Measurements from ENCODE around the gene PNMA8C. TPM values are rescaled to one million over a fixed set of nuclear protein-coding genes. Genes with fewer than 3 reads are reported as not detected.
A peak's percentile ranks its signal among the peaks of the same experiment; 100 is the strongest.

Gene PNMA8C
- total RNA-seq, 1 donor from 2014 or later: 0.98 TPM

DNA sequence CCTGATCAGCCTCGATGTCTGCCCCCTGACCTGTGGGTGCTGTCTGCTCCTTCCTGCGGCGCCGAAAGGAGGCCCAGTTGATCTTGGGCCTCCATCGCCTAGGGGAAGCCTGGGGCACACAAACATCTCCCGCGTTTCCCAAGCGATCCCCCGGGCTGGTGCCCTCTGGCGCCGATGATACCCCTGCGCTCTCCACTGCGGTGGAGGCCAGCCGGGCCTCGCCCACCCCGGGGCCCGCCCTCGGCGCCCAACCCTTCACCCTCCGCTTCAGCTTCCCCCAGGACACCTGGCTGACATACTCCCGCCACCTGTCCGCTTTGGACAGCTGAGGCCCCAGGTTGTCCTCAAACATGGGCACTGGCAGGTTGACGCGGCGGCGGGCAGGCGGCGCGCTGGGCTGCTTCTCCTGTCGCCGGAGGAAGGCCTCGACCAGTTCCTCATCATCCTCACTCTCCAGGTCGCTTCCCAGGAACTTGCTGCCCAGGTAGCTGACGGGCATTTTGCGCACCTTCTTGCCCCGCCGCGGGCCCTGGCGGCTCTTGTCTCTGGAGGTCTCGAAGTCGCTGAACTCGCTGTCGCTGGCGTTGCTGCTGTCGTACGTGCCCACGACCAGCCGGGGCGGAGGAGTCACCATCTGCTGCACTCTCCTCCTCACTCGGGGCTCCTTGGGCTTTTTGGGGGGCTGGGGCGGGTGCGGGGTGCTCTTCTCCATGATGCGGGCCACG, 16.6 kb downstream of the PNMA8C start:
- H3K79me2 ChIP-seq (ENCODE audit: insufficient read depth, low read length): peaks cover 23% of the 10 kb centered on the region
- peaks cover 2% of the 10 kb centered on the region for H3K27me3 ChIP-seq (ENCODE audit: insufficient read depth, low read length)
- H3K9me3 Mint-ChIP-seq (ENCODE audit: unreplicated experiment): peaks cover 2% of the 10 kb centered on the region
- H3K27me3 Mint-ChIP-seq (ENCODE audit: low read depth, unreplicated experiment): no peaks in the 10 kb centered on the region
- H3K9ac ChIP-seq (ENCODE audit: low read length): peak overlapping the region; percentile 71
- no peak overlapping the region for H3K27ac ChIP-seq (ENCODE audit: low read depth, low read length)
- H3K4me3 Mint-ChIP-seq (ENCODE audit: unreplicated experiment): peak overlapping the region; percentile 93
- peaks cover 27% of the 10 kb centered on the region for H3K4me1 Mint-ChIP-seq (ENCODE audit: low read depth, unreplicated experiment)
- no peaks in the 10 kb centered on the region for H3K9me3 ChIP-seq (ENCODE audit: insufficient read depth, low read depth, low read length)
- H4K20me1 ChIP-seq (ENCODE audit: insufficient read depth, low read length): peaks cover 35% of the 10 kb centered on the region
- H3K36me3 ChIP-seq (ENCODE audit: insufficient read depth, low read length): peaks cover 5% of the 10 kb centered on the region
- peak overlapping the region; percentile 85 for H3K4me2 ChIP-seq (ENCODE audit: low read length)
- no peak for FAIRE-seq
- H3K4me3 ChIP-seq (ENCODE audit: insufficient read depth, low read depth, low read length): peak overlapping the region; percentile 59
- no peak for DNase-seq (ENCODE audit: low read depth)
- peaks cover 31% of the 10 kb centered on the region for H3K4me1 ChIP-seq (ENCODE audit: insufficient read depth, low read length)
- H2AFZ ChIP-seq (ENCODE audit: low read depth, low read length): peak overlapping the region; percentile 75
- peak overlapping the region; percentile 83 for H3K27ac Mint-ChIP-seq (ENCODE audit: unreplicated experiment)
- TF ChIP-seq, protein P1, sequence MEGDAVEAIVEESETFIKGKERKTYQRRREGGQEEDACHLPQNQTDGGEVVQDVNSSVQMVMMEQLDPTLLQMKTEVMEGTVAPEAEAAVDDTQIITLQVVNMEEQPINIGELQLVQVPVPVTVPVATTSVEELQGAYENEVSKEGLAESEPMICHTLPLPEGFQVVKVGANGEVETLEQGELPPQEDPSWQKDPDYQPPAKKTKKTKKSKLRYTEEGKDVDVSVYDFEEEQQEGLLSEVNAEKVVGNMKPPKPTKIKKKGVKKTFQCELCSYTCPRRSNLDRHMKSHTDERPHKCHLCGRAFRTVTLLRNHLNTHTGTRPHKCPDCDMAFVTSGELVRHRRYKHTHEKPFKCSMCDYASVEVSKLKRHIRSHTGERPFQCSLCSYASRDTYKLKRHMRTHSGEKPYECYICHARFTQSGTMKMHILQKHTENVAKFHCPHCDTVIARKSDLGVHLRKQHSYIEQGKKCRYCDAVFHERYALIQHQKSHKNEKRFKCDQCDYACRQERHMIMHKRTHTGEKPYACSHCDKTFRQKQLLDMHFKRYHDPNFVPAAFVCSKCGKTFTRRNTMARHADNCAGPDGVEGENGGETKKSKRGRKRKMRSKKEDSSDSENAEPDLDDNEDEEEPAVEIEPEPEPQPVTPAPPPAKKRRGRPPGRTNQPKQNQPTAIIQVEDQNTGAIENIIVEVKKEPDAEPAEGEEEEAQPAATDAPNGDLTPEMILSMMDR (IDR thresholded peaks at IDR 0.05; ENCODE audit: insufficient read depth, low read depth, low read length): no peak
- TF ChIP-seq EZH2 (IDR thresholded peaks at IDR 0.05; ENCODE audit: insufficient read depth, low read length): no peak
- peaks cover 9% of the 10 kb centered on the region for H3K36me3 Mint-ChIP-seq (ENCODE audit: low read depth, unreplicated experiment)

DNA sequence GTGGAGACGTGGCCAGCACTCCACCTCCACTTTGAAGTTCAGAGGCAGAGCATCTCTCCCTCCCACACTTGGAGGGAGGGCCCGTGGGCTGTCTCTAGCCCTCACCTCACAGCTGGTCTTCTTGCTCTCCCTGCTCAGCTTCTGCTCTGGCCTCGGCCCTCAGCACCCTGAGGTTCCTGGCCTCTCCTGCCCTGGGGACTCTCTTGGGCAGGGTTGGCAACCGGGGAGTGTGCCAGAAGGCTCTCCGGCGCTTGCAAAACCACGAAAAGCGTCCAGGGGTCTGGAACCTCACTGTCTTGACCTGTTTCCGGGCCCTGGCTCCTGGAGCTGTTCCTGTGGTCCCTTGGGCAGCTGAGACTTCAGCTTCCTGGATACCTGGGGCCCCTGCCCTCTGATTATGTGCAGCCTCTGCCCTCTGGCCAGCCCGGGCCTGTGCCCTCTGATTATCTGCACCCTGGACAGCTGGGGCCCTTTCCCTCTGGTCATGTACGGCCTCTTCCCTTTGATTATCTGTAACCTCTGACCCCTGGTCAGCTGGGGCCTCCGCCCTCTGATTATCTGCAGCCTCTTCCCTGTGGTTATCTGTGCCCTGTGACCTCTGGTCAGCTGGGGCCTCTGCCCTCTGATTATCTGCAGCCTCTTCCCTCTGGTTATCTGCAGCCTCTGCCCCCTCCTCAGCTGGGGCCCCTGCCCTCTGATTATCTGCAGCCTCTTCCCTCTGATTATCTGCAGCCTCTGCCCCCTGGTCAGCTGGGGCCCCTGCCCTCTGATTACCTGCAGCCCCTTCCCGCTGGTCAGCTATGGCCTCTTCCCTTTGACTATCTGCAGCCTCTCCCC, 17.4 kb downstream of the PNMA8C start:
- Histone ChIP-seq H3K4me1 (ENCODE audit: insufficient read depth, low read length) (peaks cover 26% of the 10 kb centered on the region), H3K4me3 (ENCODE audit: insufficient read depth, low read depth, low read length) (peak overlapping the region; percentile 59), H2AFZ (ENCODE audit: low read depth, low read length) (no peak overlapping the region), H3K79me2 (ENCODE audit: insufficient read depth, low read length) (peaks cover 23% of the 10 kb centered on the region), H3K9me3 (ENCODE audit: insufficient read depth, low read depth, low read length) (no peaks in the 10 kb centered on the region), H3K9ac (ENCODE audit: low read length) (peak overlapping the region; percentile 71), H3K4me2 (ENCODE audit: low read length) (peak overlapping the region; percentile 85), H4K20me1 (ENCODE audit: insufficient read depth, low read length) (peaks cover 35% of the 10 kb centered on the region), H3K36me3 (ENCODE audit: insufficient read depth, low read length) (peaks cover 5% of the 10 kb centered on the region), H3K27ac (ENCODE audit: low read depth, low read length) (no peak overlapping the region), H3K27me3 (ENCODE audit: insufficient read depth, low read length) (peaks cover 4% of the 10 kb centered on the region)
- Mint-ChIP-seq H3K4me3 (ENCODE audit: unreplicated experiment) (peak overlapping the region; percentile 93), H3K27ac (ENCODE audit: unreplicated experiment) (peak overlapping the region; percentile 26), H3K4me1 (ENCODE audit: low read depth, unreplicated experiment) (peaks cover 25% of the 10 kb centered on the region), H3K9me3 (ENCODE audit: unreplicated experiment) (peaks cover 2% of the 10 kb centered on the region), H3K27me3 (ENCODE audit: low read depth, unreplicated experiment) (no peaks in the 10 kb centered on the region), H3K36me3 (ENCODE audit: low read depth, unreplicated experiment) (peaks cover 9% of the 10 kb centered on the region)
- TF ChIP-seq, protein P1 (IDR thresholded peaks at IDR 0.05; ENCODE audit: insufficient read depth, low read depth, low read length): no peak
- no peak for DNase-seq (ENCODE audit: low read depth)
- FAIRE-seq: no peak

Data from astrocyte (in vitro differentiated cells and primary cell).